WTC11 (cell line): Measurements from ENCODE around the gene FERMT2. TPM values are rescaled to one million over a fixed set of nuclear protein-coding genes. Genes with fewer than 3 reads are reported as not detected.
A peak's percentile ranks its signal among the peaks of the same experiment; 100 is the strongest.

Experiments used
- ATAC-seq: fragments of 200-7000 bp; cut with Tn5 transposase; 2 replicates; pipeline ENCODE4 v1.10.0; 2021; ENCODE audit warnings: mild to moderate bottlenecking, moderate library complexity
- CTCF ChIA-PET: fragments of 300-600 bp; sonication (Branson Sonifier 250); formaldehyde crosslinking; loops from one replicate; lab custom pipeline; 2021; ENCODE audit warnings: antibody characterized with exemption; lab: Charles Lee
- POLR2A ChIA-PET: fragments of 350-600 bp; sonication (Branson Sonifier 250); formaldehyde crosslinking; loops from one replicate; lab custom pipeline; 2021; ENCODE audit warnings: antibody characterized with exemption; lab: Charles Lee
- DNase-seq: peaks from one replicate; pipeline ENCODE4 v3.0.0; 2021; ENCODE audit warnings: low spot score
- H3K27ac Mint-ChIP-seq: 2 replicates; pipeline ENCODE4 v1.8.0; 2021; ENCODE audit warnings: mixed read lengths
- H3K27me3 Mint-ChIP-seq: 2 replicates; pipeline ENCODE4 v1.8.0; 2021; ENCODE audit warnings: low read depth, mild to moderate bottlenecking, moderate library complexity, mixed read lengths
- H3K36me3 Mint-ChIP-seq: 2 replicates; pipeline ENCODE4 v1.8.0; 2021; ENCODE audit warnings: mixed read lengths
- H3K4me1 Mint-ChIP-seq: 2 replicates; pipeline ENCODE4 v1.8.0; 2022; ENCODE audit warnings: mixed read lengths
- H3K4me3 Mint-ChIP-seq: 2 replicates; pipeline ENCODE4 v1.8.0; 2021; ENCODE audit warnings: mild to moderate bottlenecking, moderate library complexity, mixed read lengths
- H3K9me3 Mint-ChIP-seq: 2 replicates; pipeline ENCODE4 v1.8.0; 2021; ENCODE audit warnings: mixed read lengths
- AFF4 ChIP-seq: sonication (generic); formaldehyde crosslinking; IDR thresholded peaks from 2 replicates; pipeline ENCODE4 v1.8.1; 2023; ENCODE audit warnings: mild to moderate bottlenecking, missing genetic modification reagents, borderline replicate concordance
- ATF6 ChIP-seq: sonication (generic); formaldehyde crosslinking; IDR thresholded peaks from 2 replicates; pipeline ENCODE4 v1.8.1; 2023; ENCODE audit warnings: mild to moderate bottlenecking, missing genetic modification reagents
- EMX1 ChIP-seq: fragments of 250-450 bp; sonication (Bioruptor Pico); IDR thresholded peaks from 2 replicates; pipeline ENCODE4 v1.8.0; 2021; ENCODE audit warnings: mild to moderate bottlenecking
- FOXP4 ChIP-seq: sonication (generic); formaldehyde crosslinking; IDR thresholded peaks from 2 replicates; pipeline ENCODE4 v1.8.0; 2022; ENCODE audit warnings: mild to moderate bottlenecking, missing genetic modification reagents
- GTF2I ChIP-seq: fragments of 250-450 bp; sonication (Bioruptor Pico); conservative IDR thresholded peaks from 2 replicates; pipeline ENCODE4 v1.4.0; 2021; ENCODE audit warnings: mild to moderate bottlenecking
- KAT7 ChIP-seq: sonication (generic); formaldehyde crosslinking; IDR thresholded peaks from 2 replicates; pipeline ENCODE4 v1.8.1; 2023; ENCODE audit warnings: missing genetic modification reagents, mild to moderate bottlenecking, borderline replicate concordance
- PRRX2 ChIP-seq: fragments of 250-450 bp; sonication (Bioruptor Pico); IDR thresholded peaks from 2 replicates; pipeline ENCODE4 v1.8.0; 2021; ENCODE audit warnings: mild to moderate bottlenecking
- SMAD4 ChIP-seq: sonication (generic); formaldehyde crosslinking; IDR thresholded peaks from 2 replicates; pipeline ENCODE4 v1.8.0; 2022; ENCODE audit warnings: mild to moderate bottlenecking, missing genetic modification reagents
- SOX15 ChIP-seq: fragments of 250-450 bp; sonication (Bioruptor Pico); IDR thresholded peaks from 2 replicates; pipeline ENCODE4 v1.9.0; 2021; ENCODE audit warnings: mild to moderate bottlenecking
- TEAD1 ChIP-seq: sonication (generic); formaldehyde crosslinking; IDR thresholded peaks from 2 replicates; pipeline ENCODE4 v1.8.0; 2022; ENCODE audit warnings: mild to moderate bottlenecking, missing genetic modification reagents
- USF1 ChIP-seq: sonication (generic); formaldehyde crosslinking; IDR thresholded peaks from 2 replicates; pipeline ENCODE4 v1.8.0; 2022; ENCODE audit warnings: mild to moderate bottlenecking, missing genetic modification reagents
- ZNF232 ChIP-seq: sonication (generic); formaldehyde crosslinking; IDR thresholded peaks from 2 replicates; pipeline ENCODE4 v1.8.0; 2022; ENCODE audit warnings: mild to moderate bottlenecking, missing genetic modification reagents
- ZNF317 ChIP-seq: sonication (generic); formaldehyde crosslinking; IDR thresholded peaks from 2 replicates; pipeline ENCODE4 v1.8.1; 2023; ENCODE audit warnings: low read depth, mild to moderate bottlenecking, moderate library complexity, missing genetic modification reagents, borderline replicate concordance
- ZNF396 ChIP-seq: fragments of 250-450 bp; sonication (Bioruptor Pico); IDR thresholded peaks from 2 replicates; pipeline ENCODE4 v1.8.0; 2021; ENCODE audit warnings: mild to moderate bottlenecking, moderate library complexity, borderline replicate concordance
- ZNF512 ChIP-seq: sonication (generic); formaldehyde crosslinking; IDR thresholded peaks from 2 replicates; pipeline ENCODE4 v1.8.1; 2022; ENCODE audit warnings: missing genetic modification reagents, borderline replicate concordance
- ZNF671 ChIP-seq: fragments of 250-450 bp; sonication (Bioruptor Pico); IDR thresholded peaks from 2 replicates; pipeline ENCODE4 v1.8.0; 2021; ENCODE audit warnings: mild to moderate bottlenecking
- total RNA-seq: library from RNA; stranded (reverse); gene quantifications from 3 replicates; pipeline ENCODE4 v1.2.3, GENCODE V29; 2021

Gene FERMT2
- total RNA-seq, 1 experiment from 2014 or later: 92.8 TPM

- TF ChIP-seq USF1 (CRISPR knock-in tag) (no peak), ZNF317 (CRISPR knock-in tag) (no peak), ZNF671 (no peak), SMAD4 (CRISPR knock-in tag) (no peak), ATF6 (CRISPR knock-in tag) (no peak), ZNF396 (CRISPR knock-in tag) (no peak), ZNF232 (CRISPR knock-in tag) (no peak), EMX1 (CRISPR knock-in tag) (no peak)
These were observed 75.1 kb downstream of the FERMT2 start (continued) for GRCh38 chr14:52875707-52876106.

- peaks cover 71% of the 10 kb centered on the region for H3K4me1 Mint-ChIP-seq
- TF ChIP-seq KAT7: no peak
- no peak for TF ChIP-seq SOX15 (CRISPR knock-in tag)
- no peak for TF ChIP-seq TEAD1 (CRISPR knock-in tag)
- TF ChIP-seq FOXP4: no peak
- TF ChIP-seq GTF2I: no peak
- TF ChIP-seq PRRX2 (CRISPR knock-in tag): no peak
- no peak for TF ChIP-seq AFF4 (CRISPR knock-in tag)
- TF ChIP-seq ZNF512: no peak
- H3K27me3 Mint-ChIP-seq: no peaks in the 10 kb centered on the region
- POLR2A ChIA-PET: no interaction called here
- H3K27ac Mint-ChIP-seq: peak overlapping the region; percentile 90
- no peak overlapping the region for H3K4me3 Mint-ChIP-seq
- peaks cover 34% of the 10 kb centered on the region for H3K36me3 Mint-ChIP-seq
- no peaks in the 10 kb centered on the region for H3K9me3 Mint-ChIP-seq
- DNase-seq: no peak
- CTCF ChIA-PET: no interaction called here
- ATAC-seq: no peak
These were observed 76.5 kb downstream of the FERMT2 start for GRCh38 chr14:52874389-52874788.
